Psoas muscle (tissue), 8 donors: ENCODE measurements around the gene RPL10A. TPM values are rescaled to one million over a fixed set of nuclear protein-coding genes. Genes with fewer than 3 reads are reported as not detected.
A peak's percentile ranks its signal among the peaks of the same experiment; 100 is the strongest.

ENCODE experiments used
- ATAC-seq, 4 donors: fragments of 200-7000 bp; cut with Tn5 transposase; one replicate each; pipeline ENCODE4 v1.9.1; 2020; ENCODE audit warnings: moderate library complexity in 3 of 4, mild to moderate bottlenecking in 2 of 4
- DNase-seq, 2 donors: peaks; one replicate each; pipeline ENCODE4 v3.0.0-alpha.2; 2020
- H3K27ac ChIP-seq: fragments of 200-600 bp; one replicate; pipeline ENCODE4 v1.8.0; 2022
- H3K27me3 ChIP-seq, 3 donors: fragments of 200-600 bp in 1 of 3; one replicate each; pipeline versions ENCODE4 v1.6.1 to v1.8.0; 2013 to 2022; ENCODE audit warnings: low read length in 2 of 3, mild to moderate bottlenecking in 2 of 3, moderate library complexity in 1 of 3; ENCODE audit not compliant: insufficient read depth in 3 of 3
- H3K36me3 ChIP-seq, 2 donors: fragments of 200-600 bp in 1 of 2; one replicate each; pipeline versions ENCODE4 v1.6.1 to v1.8.0; 2013 to 2022; ENCODE audit warnings: low read depth in 1 of 2, mild to moderate bottlenecking in 1 of 2, moderate library complexity in 1 of 2; ENCODE audit not compliant: insufficient read depth in 1 of 2
- H3K4me1 ChIP-seq: fragments of 200-600 bp; one replicate; pipeline ENCODE4 v1.8.0; 2022
- H3K4me3 ChIP-seq: fragments of 200-600 bp; one replicate; pipeline ENCODE4 v1.8.0; 2022; ENCODE audit warnings: mild to moderate bottlenecking
- H3K9me3 ChIP-seq: fragments of 200-600 bp; one replicate; pipeline ENCODE4 v1.8.0; 2022
- CTCF ChIP-seq: fragments of 200-600 bp; IDR thresholded peaks from one replicate; pipeline ENCODE4 v1.8.0; 2022; ENCODE audit warnings: antibody characterized with exemption
- WGBS, 3 donors: extraction: QIAGEN DNeasy Blood & Tissue Kit; methylation state at CpG; one replicate each; pipeline versions ENCODE4 v1.1.6 to v1.1.7; 2013; 5-methylcytosine and 5-hydroxymethylcytosine counted together
- intact Hi-C, 2 donors: fragments of 100-400 bp; cut with DNase I; formaldehyde crosslinking; loops; one replicate each; pipeline versions ENCODE4 v1.11.0 to v1.14.2; 2022
- polyA plus RNA-seq, 3 donors: library from polyadenylated mRNA; stranded (reverse); fragments of 200-250 nt; gene quantifications; one replicate each; pipeline ENCODE4 v1.2.3, GENCODE V29; 2013
- total RNA-seq, 4 donors: library from RNA; stranded (reverse); fragmentation: NEBNext Ultra II Directional in 2 of 4; extraction: Animal tissue kit (Norgen Biotek cat#: 25700) in 2 of 4; gene quantifications; one replicate each; pipeline versions ENCODE4 v1.2.1 to v1.2.4, GENCODE V29; 2021 to 2023
- donor health status: healthy with polysubstance abuse.
- donor health status: DM: no; HTN: no; CAD: no; lungs with moderate emphysema.
- donor health status: Bipolar disorder and iron deficiency.
- donor health status: healthy.
- donor health status: DM: yes; HTN: yes; CAD: no.
- donor health status: DM: no; HTN: no; CAD: no.
- donor health status: DM: no; HTN: no; CAD: no.
- donor health status: DM: yes; HTN: yes; CAD: no.

Gene RPL10A
- total and polyA plus RNA-seq, 7 donors: 668 to 1,629 (median 832) TPM

- Histone ChIP-seq H3K4me3 (peak within 1 kb of the TSS; percentile 78), H3K4me1 (peaks cover 29% of the 10 kb centered on the region), H3K36me3 (peaks cover 0 to 15% of the 10 kb centered on the region in 2 donors), H3K27me3 (no peaks in the 10 kb centered on the region), H3K27ac (peak within 1 kb of the TSS; percentile 81), H3K9me3 (no peaks in the 10 kb centered on the region)
- 2 to 4% (median 4%) methylated on average over 61 to 87 of the region's 87 CpGs for WGBS, 3 donors
- intact Hi-C loops: loop anchor here (5.0 to 10.0 kb wide), 2 partner anchors 160 to 758 kb away; partner anchors contain the start of gene ILRUN (in 1 of the 2)
- TF ChIP-seq CTCF: no peak
- DNase-seq (peak; percentile 95 to 97), ATAC-seq (peak; percentile 89 to 94 (median 92))
Observed at GRCh38 chr6:35452183-35453090, 15.8 kb upstream of the RPL10A start, which contains the start of gene FANCE. FANCE (plus strand) TSS chr6:35452338; CDS start chr6:35452546, 208 bp downstream.

GRCh38 chr6:35453236-35453635 lies 15.0 kb upstream of the RPL10A start:
- ATAC-seq (no peak), DNase-seq (no peak)
- peak overlapping the region; percentile 78 for H3K4me3 ChIP-seq
- WGBS, 3 donors: 26 to 50% (median 27%) methylated on average over 3 of the region's 3 CpGs
- peaks cover 0 to 20% of the 10 kb centered on the region in 2 donors for H3K36me3 ChIP-seq
- H3K9me3 ChIP-seq: no peaks in the 10 kb centered on the region
- no peaks in the 10 kb centered on the region for H3K27me3 ChIP-seq
- intact Hi-C loops: loop anchor here (5.0 to 10.0 kb wide), 2 partner anchors 161 to 758 kb away; partner anchors contain the start of gene ILRUN (in 1 of the 2)
- H3K27ac ChIP-seq: peak overlapping the region; percentile 81
- TF ChIP-seq CTCF: no peak
- peaks cover 29% of the 10 kb centered on the region for H3K4me1 ChIP-seq

GRCh38 chr6:35454391-35455110 lies 13.7 kb upstream of the RPL10A start:
- H3K27ac ChIP-seq: peak overlapping the region; percentile 81

GRCh38 chr6:35457907-35458306 lies 10.3 kb upstream of the RPL10A start:
- TF ChIP-seq CTCF: no peak
- intact Hi-C loops: loop anchor here in 1 of 2 donors (10.0 kb wide), 1 partner anchor 763 kb away; the partner anchor contains the start of gene ILRUN
- ATAC-seq (no peak), DNase-seq (no peak)
- Histone ChIP-seq H3K9me3 (no peaks in the 10 kb centered on the region), H3K4me1 (peaks cover 20% of the 10 kb centered on the region), H3K36me3 (peaks cover 0 to 62% of the 10 kb centered on the region in 2 donors), H3K27ac (no peak overlapping the region), H3K27me3 (no peaks in the 10 kb centered on the region), H3K4me3 (no peak overlapping the region)
- 76 to 88% (median 79%) methylated on average over 4 of the region's 4 CpGs for WGBS, 3 donors

More at GRCh38 chr6:35454391-35455110, 13.7 kb upstream of the RPL10A start:
- Histone ChIP-seq H3K9me3 (no peaks in the 10 kb centered on the region), H3K4me3 (peak overlapping the region; percentile 78), H3K36me3 (peaks cover 0 to 31% of the 10 kb centered on the region in 2 donors), H3K27me3 (no peaks in the 10 kb centered on the region), H3K4me1 (peaks cover 29% of the 10 kb centered on the region)
- WGBS, 3 donors: 25 to 58% (median 33%) methylated on average over 9 of the region's 9 CpGs
- DNase-seq: no peak
- intact Hi-C loops: loop anchor here (5.0 to 10.0 kb wide), 2 partner anchors 162 to 760 kb away; partner anchors contain the start of gene ILRUN (in 1 of the 2)
- peak; percentile 63 to 76 (median 70) for ATAC-seq
- no peak for TF ChIP-seq CTCF
